Mucosa of rectum (tissue), 2 donors: Measurements from ENCODE around the gene NDUFA6.
"Not testable (repeated sequence)": the region's sequence is repeated elsewhere in the genome, so short reads cannot be mapped to it uniquely, and the experiment has no call there.

ENCODE experiments used
- H3K27ac ChIP-seq, 2 donors: one replicate each; pipeline ENCODE4 v1.7.0; 2013; ENCODE audit warnings: inconsistent platforms in 2 of 2, low read depth in 2 of 2, low read length in 2 of 2
- H3K27me3 ChIP-seq, 2 donors: one replicate each; pipeline ENCODE4 v1.7.0; 2013; ENCODE audit warnings: low read length in 2 of 2; ENCODE audit not compliant: control insufficient read depth in 2 of 2, insufficient read depth in 2 of 2
- H3K36me3 ChIP-seq, 2 donors: one replicate each; pipeline ENCODE4 v1.7.0; 2013; ENCODE audit warnings: low read length in 2 of 2; ENCODE audit not compliant: control insufficient read depth in 2 of 2, insufficient read depth in 2 of 2
- H3K4me1 ChIP-seq, 2 donors: one replicate each; pipeline ENCODE4 v1.7.0; 2013; ENCODE audit warnings: low read length in 2 of 2, mild to moderate bottlenecking in 1 of 2; ENCODE audit not compliant: control insufficient read depth in 2 of 2, insufficient read depth in 2 of 2
- H3K4me3 ChIP-seq, 2 donors: one replicate each; pipeline ENCODE4 v1.7.0; 2013; ENCODE audit warnings: low read length in 2 of 2
- H3K9ac ChIP-seq, 2 donors: one replicate each; pipeline ENCODE4 v1.7.0; 2013; ENCODE audit warnings: low read length in 2 of 2, low read depth in 1 of 2, mild to moderate bottlenecking in 1 of 2
- H3K9me3 ChIP-seq, 2 donors: one replicate each; pipeline ENCODE4 v1.7.0; 2013; ENCODE audit warnings: low read length in 2 of 2; ENCODE audit not compliant: control insufficient read depth in 2 of 2
- donor health status: healthy.
- donor health status: Normal muscosa, but diverticular disease.

NDUFA6 gene

DNA sequence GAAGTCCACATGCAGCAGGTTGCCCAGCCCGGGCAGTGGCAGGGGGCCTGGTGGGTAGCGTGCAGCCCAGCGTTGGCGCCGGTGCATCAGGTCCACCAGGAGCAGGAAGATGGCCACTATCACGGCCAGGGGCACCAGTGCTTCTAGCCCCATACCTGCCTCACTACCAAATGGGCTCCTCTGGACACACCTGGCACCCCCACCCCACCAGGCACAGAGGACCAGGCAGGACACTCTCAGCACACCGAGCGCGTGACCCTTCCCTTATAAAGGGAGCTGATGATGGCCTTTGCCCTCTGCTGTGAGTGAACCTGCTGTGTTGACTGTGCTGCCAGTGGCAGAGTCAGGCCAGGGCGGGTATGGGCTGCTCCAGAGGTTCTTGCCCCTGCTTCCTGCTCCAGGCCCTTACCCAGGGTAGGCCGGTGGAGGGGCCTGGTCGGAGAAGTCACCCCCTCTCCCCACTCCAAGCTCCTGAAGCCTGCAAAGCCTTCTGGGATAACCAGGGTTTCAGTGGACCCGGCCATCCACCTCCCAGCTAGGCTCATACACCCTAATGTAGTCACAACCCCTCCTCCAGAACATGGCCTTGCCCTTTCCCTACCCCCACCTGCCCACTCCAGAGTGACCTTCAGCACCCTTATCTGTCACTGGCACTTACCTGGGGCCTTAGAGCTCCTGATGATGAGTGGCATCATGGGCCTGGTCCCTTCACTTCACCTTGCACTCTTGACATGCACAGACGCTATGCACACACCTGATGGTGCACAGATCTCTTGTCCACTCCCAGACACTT, 40.3 kb upstream of the NDUFA6 start, which contains the start of gene CYP2D6:
Gene CYP2D6, minus strand, starts transcription at position 172 of the 793 bp plus-strand sequence. Its CDS starts 19 bp downstream, at position 153.
- not testable (repeated sequence) for H3K9me3 ChIP-seq, H3K4me1 ChIP-seq, H3K9ac ChIP-seq, H3K27me3 ChIP-seq, H3K4me3 ChIP-seq, H3K36me3 ChIP-seq
- peak within 1 kb of the TSS in 1 of 2 donors; percentile 9 for H3K27ac ChIP-seq

DNA sequence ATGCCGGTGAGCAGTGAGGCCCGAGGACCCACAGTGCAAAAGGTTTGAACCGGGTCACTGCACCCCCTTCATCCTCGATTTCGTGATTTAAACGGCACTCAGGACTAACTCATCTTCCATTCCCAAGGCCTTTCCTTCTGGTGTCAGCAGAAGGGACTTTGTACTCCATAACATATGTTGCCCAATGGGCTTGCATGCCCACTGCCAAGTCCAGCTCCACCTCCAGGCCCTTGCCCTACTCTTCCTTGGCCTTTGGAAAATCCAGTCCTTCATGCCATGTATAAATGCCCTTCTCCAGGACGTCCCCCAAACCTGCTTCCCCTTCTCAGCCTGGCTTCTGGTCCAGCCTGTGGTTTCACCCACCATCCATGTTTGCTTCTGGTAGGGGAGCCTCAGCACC, 39.6 kb upstream of the NDUFA6 start:
- H3K9ac ChIP-seq, H3K9me3 ChIP-seq, H3K27me3 ChIP-seq, H3K36me3 ChIP-seq, H3K4me3 ChIP-seq, H3K4me1 ChIP-seq: not testable (repeated sequence)
- peak overlapping the region in 1 of 2 donors; percentile 9 for H3K27ac ChIP-seq

DNA sequence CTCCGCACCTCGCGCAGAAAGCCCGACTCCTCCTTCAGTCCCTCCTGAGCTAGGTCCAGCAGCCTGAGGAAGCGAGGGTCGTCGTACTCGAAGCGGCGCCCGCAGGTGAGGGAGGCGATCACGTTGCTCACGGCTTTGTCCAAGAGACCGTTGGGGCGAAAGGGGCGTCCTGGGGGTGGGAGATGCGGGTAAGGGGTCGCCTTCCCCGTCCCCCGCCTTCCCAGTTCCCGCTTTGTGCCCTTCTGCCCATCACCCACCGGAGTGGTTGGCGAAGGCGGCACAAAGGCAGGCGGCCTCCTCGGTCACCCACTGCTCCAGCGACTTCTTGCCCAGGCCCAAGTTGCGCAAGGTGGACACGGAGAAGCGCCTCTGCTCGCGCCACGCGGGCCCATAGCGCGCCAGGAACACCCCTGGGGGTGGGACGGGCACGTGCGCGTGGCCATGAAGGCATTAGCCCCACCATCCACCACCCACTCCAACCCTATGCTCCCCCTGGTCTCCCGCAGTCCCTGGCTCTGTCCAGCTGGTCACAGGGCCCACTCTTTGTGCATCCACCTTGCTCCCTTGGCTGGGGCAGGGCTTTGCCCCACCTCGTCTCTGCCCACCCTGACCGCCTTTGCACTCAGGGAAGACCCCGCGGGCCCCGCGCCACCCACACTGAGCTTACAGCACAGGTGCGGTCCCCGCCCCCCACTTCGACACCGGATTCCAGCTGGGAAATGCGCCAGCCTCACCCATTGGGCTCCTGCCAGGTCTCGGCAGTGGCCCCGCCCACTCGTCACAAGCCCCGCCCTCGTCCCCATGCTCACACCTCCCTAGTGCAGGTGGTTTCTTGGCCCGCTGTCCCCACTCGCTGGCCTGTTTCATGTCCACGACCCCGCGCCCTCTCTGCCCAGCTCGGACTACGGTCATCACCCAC, 38.5 kb upstream of the NDUFA6 start:
- H3K4me3 ChIP-seq, H3K27me3 ChIP-seq, H3K27ac ChIP-seq, H3K9me3 ChIP-seq, H3K4me1 ChIP-seq, H3K36me3 ChIP-seq: not testable (repeated sequence)
- H3K9ac ChIP-seq, result peak overlapping the region in 1 of 2 donors; percentile 26

DNA sequence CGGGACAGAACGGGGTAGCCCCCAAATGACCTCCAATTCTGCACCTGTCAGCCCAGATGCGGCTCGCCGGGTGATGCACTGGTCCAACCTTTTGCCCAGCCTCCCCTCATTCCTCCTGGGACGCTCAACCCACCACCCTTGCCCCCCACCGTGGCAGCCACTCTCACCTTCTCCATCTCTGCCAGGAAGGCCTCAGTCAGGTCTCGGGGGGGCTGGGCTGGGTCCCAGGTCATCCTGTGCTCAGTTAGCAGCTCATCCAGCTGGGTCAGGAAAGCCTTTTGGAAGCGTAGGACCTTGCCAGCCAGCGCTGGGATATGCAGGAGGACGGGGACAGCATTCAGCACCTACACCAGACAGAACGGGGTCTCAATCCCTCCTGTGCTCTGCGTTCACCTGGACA, 37.4 kb upstream of the NDUFA6 start:
- H3K27me3 ChIP-seq, H3K27ac ChIP-seq, H3K36me3 ChIP-seq, H3K4me3 ChIP-seq, H3K9me3 ChIP-seq, H3K4me1 ChIP-seq, H3K9ac ChIP-seq: not testable (repeated sequence)

DNA sequence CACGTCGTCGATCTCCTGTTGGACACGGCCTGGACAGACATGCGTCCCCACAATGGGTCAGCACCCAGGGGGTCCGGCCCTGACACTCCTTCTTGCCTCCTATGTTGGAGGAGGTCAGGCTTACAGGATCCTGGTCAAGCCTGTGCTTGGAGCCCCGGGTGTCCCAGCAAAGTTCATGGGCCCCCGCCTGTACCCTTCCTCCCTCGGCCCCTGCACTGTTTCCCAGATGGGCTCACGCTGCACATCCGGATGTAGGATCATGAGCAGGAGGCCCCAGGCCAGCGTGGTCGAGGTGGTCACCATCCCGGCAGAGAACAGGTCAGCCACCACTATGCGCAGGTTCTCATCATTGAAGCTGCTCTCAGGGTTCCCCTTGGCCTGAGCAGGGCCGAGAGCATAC, 37.0 kb upstream of the NDUFA6 start:
- Histone ChIP-seq H3K9ac (no peak overlapping the region), H3K9me3 (no peaks in the 10 kb centered on the region), H3K27ac (no peak overlapping the region), H3K27me3 (no peaks in the 10 kb centered on the region), H3K4me1 (peaks cover 2 to 6% of the 10 kb centered on the region in 2 donors), H3K36me3 (no peaks in the 10 kb centered on the region), H3K4me3 (no peak overlapping the region)

DNA sequence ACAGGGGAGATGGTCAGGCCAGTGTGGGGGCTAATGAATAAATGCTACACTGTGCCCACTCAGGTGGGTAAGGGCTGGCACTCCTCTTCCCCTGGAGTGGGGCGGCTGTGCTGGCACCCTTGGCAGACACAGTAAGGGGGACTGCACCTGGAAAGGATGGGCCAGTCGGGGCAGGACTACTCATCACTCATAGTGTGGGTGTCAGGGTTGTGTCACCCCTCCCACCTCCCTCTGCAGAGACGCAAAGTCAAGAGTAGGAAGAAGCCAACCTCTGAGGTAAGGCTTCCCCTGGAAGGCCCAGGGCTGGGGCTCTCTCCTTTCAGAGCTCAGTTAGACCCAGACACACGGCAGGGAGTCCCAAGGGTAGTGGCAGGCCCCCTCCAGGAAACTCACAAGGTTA, 33.0 kb upstream of the NDUFA6 start:
- H3K36me3 ChIP-seq, H3K9me3 ChIP-seq: not testable (repeated sequence)

DNA sequence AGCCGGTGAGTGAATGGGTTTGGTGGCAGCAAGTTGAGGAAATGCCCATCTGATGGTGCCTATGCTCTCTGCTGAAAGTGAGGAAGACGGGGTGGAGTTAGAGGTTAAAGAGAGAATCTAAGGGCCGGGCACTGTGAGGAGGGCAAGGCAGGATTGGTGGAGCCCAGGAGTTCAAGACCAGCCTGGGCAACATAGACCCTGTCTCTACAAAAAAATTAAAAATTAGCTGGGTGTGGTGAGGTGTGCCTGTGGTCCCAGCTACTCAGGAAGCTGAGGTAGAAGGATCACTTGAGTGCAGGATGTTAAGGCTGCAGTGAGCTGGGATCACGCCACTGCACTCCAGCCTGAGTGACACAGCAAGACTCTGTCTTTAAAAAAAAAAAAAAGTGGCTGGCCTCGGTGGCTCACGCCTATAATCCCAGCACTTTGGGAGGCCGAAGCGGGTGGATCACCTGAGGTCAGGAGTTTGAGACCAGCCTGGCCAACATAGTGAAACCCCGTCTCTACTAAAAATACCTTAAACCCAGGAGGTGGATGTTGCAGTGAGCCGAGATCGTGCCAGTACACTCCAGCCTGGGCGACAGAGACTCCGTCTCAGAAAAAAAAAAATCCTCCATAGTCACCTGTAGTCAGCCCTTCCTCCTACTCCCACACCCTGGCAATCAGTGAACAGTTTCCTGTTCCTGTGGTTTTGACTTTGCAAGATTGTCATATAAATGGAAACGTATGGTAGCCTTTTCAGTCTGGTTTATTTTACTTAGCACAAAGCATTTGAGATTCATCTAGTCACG, 29.9 kb upstream of the NDUFA6 start:
- H3K27me3 ChIP-seq, H3K9ac ChIP-seq, H3K4me3 ChIP-seq, H3K9me3 ChIP-seq, H3K4me1 ChIP-seq, H3K36me3 ChIP-seq: not testable (repeated sequence)
- peak overlapping the region in 1 of 2 donors; percentile 22 for H3K27ac ChIP-seq

More for the DNA sequence above, 33.0 kb upstream of the NDUFA6 start:
- H3K4me1 ChIP-seq, H3K27me3 ChIP-seq, H3K4me3 ChIP-seq, H3K9ac ChIP-seq, H3K27ac ChIP-seq: not testable (repeated sequence)

DNA sequence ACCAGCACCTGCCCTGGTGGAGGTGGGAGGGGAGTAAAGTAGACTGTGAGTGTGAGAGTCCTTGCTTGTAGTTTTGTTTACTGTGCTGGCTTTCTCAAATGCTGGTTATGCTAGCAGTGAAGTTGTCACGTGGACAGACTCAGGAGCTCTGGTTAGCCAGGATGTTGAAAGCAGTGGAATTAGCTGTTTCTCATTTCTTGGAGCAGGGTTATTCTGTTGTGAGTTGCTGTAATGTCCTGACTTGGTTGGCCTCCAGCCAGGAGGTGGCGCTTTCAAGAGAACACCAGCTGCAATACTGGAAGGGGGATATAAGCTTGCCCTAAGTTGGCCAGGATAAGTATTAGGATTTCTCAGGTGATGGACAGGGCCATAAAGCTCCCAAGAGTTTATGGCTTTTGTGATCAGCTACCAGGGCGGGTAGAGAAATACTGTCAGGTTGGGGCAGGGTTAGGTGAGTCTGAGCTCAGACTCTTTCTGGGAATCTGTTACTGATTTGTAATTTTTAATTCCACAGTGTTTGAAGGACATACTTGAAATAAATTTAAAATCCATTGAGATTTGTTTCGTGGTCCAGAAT, 26.4 kb upstream of the NDUFA6 start:
- Histone ChIP-seq H3K36me3 (peaks cover 0 to 4% of the 10 kb centered on the region in 2 donors), H3K27ac (no peak overlapping the region), H3K9me3 (peaks cover 6 to 10% of the 10 kb centered on the region in 2 donors), H3K4me1 (peaks cover 0 to 3% of the 10 kb centered on the region in 2 donors), H3K27me3 (no peaks in the 10 kb centered on the region), H3K9ac (no peak overlapping the region), H3K4me3 (no peak overlapping the region)

DNA sequence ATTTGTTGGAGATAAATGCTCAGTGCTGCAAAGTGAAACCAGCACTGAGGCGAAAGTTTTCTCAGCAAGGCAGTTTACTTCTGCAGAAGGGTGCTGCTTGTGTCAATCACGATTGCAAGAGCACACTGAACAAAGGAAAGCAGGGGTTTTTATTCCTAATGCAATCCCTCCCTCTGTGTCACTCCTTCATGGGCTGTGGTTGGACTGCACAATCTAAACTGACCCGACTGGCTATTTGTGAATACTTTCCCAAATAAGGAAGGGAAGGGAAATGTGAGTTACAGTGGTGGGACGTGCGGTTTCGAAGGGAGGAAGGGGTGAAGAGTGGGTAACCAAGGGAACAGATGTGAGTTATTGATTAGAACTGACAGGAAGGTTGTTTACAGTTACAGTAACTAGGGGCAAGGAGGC, 24.9 kb upstream of the NDUFA6 start:
- H3K9me3 ChIP-seq, H3K27ac ChIP-seq, H3K36me3 ChIP-seq, H3K27me3 ChIP-seq, H3K9ac ChIP-seq, H3K4me3 ChIP-seq, H3K4me1 ChIP-seq: not testable (repeated sequence)
